Osteocyte (in vitro differentiated cells): ENCODE measurements around the gene RIC3. TPM values are rescaled to one million over a fixed set of nuclear protein-coding genes. Genes with fewer than 3 reads are reported as not detected.

ENCODE experiments used
- DNase-seq: peaks from one replicate; pipeline ENCODE4 v3.0.0; 2021; ENCODE audit warnings: mixed read lengths; ENCODE audit not compliant: unreplicated experiment; ENCODE audit errors: extremely low spot score
- H3K27ac Mint-ChIP-seq: one replicate; pipeline ENCODE4 v1.8.0; 2021; ENCODE audit warnings: mild to moderate bottlenecking, mixed read lengths; ENCODE audit not compliant: unreplicated experiment
- H3K27me3 Mint-ChIP-seq: one replicate; pipeline ENCODE4 v1.8.0; 2021; ENCODE audit warnings: mixed read lengths; ENCODE audit not compliant: unreplicated experiment
- H3K36me3 Mint-ChIP-seq: one replicate; pipeline ENCODE4 v1.8.0; 2021; ENCODE audit warnings: mixed read lengths; ENCODE audit not compliant: unreplicated experiment
- H3K4me1 Mint-ChIP-seq: one replicate; pipeline ENCODE4 v1.8.0; 2021; ENCODE audit warnings: mixed read lengths; ENCODE audit not compliant: unreplicated experiment
- H3K4me3 Mint-ChIP-seq: one replicate; pipeline ENCODE4 v1.8.0; 2021; ENCODE audit warnings: mild to moderate bottlenecking, moderate library complexity, mixed read lengths; ENCODE audit not compliant: unreplicated experiment
- H3K9me3 Mint-ChIP-seq: one replicate; pipeline ENCODE4 v1.8.0; 2021; ENCODE audit warnings: mixed read lengths; ENCODE audit not compliant: unreplicated experiment
- CTCF ChIP-seq: fragments of 200-600 bp; sonication (generic); IDR thresholded peaks from 2 replicates; pipeline ENCODE4 v1.5.0; 2021; ENCODE audit warnings: antibody characterized with exemption, mild to moderate bottlenecking, moderate library complexity
- total RNA-seq: library from RNA; stranded (reverse); gene quantifications from 2 replicates; pipeline ENCODE4 v1.2.1, GENCODE V29; 2021

Gene RIC3
- total RNA-seq, 1 donor from 2014 or later = not detected

DNA sequence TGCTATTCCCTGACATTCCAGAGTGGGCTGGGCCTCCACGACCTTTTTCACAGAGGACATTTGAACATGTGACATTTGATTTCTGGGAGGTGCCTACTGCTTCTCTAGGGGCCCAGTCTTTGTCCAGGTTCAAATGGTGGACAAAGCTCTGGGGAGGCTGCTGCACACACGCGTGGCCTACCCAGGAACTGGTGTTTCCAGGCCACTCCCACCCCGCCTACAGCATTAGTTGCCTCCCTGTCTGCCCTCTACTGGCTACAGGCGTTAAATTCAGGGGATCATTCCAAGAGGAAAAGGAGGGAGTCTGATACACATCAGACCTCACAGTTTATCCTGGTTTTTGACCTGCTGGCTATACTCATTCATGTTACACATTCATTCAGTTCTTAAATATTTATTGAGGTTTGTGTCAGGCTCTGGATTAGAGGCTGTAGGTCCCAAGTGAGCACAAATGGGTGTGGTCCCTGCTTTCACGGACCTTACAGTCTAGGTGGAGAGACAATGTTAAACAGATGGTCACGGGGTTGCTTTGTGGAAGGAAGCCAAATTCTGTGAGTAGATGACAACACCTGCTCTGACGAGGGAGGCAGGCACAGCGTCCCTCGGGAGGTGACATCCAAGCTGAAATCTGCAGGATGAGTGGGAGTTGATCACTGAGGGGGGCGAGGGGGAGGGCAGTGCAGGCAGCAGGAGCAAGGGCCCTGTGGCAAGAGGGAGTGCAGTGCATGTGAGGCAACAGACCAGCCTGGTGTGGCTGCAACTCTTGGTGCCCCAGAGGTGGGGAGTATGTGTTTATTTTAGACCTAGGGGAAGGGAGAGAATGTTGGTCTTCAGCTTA lies 76.0 kb downstream of the RIC3 start:
- peaks cover 4% of the 10 kb centered on the region for H3K4me1 Mint-ChIP-seq
- no peaks in the 10 kb centered on the region for H3K27me3 Mint-ChIP-seq
- H3K27ac Mint-ChIP-seq = no peak overlapping the region
- peaks cover 4% of the 10 kb centered on the region for H3K36me3 Mint-ChIP-seq
- TF ChIP-seq CTCF = peak; percentile 66
- no peak for DNase-seq
- no peaks in the 10 kb centered on the region for H3K9me3 Mint-ChIP-seq
- no peak overlapping the region for H3K4me3 Mint-ChIP-seq

DNA sequence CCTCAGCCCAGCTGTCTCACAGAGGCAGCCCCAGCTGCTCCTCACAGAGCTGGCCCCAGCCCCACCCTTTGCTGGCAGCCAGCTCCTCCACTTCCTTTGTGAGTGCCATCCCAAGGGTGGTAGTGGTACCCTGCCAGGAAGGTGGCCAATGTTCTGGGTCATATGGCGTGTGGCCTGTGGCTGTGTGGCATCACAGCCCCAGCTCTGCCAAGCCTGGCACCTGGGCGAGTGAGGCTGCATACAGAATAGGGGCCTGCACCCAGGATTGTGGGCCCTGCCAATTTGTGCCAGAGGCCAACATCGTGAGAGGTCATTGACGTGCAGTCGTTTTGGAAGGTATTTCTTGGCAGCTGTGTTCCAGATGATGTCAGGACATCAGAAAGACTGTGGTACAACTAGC lies 77.1 kb downstream of the RIC3 start:
- H3K27ac Mint-ChIP-seq = no peak overlapping the region

GRCh38 chr11:8090756-8091155 lies 78.1 kb downstream of the RIC3 start:
- H3K27ac Mint-ChIP-seq = no peak overlapping the region
- TF ChIP-seq CTCF = peak; percentile 66
- no peaks in the 10 kb centered on the region for H3K27me3 Mint-ChIP-seq
- no peaks in the 10 kb centered on the region for H3K9me3 Mint-ChIP-seq
- no peak for DNase-seq
- H3K4me1 Mint-ChIP-seq = peaks cover 4% of the 10 kb centered on the region
- no peak overlapping the region for H3K4me3 Mint-ChIP-seq
- peaks cover 4% of the 10 kb centered on the region for H3K36me3 Mint-ChIP-seq

More for the DNA sequence above, 77.1 kb downstream of the RIC3 start:
- peaks cover 4% of the 10 kb centered on the region for H3K4me1 Mint-ChIP-seq
- H3K36me3 Mint-ChIP-seq = peaks cover 4% of the 10 kb centered on the region
- H3K27me3 Mint-ChIP-seq = no peaks in the 10 kb centered on the region
- no peak overlapping the region for H3K4me3 Mint-ChIP-seq
- no peak for DNase-seq
- no peak for TF ChIP-seq CTCF
- H3K9me3 Mint-ChIP-seq = no peaks in the 10 kb centered on the region

GRCh38 chr11:8089791-8090510 lies 78.9 kb downstream of the RIC3 start:
- no peak for TF ChIP-seq CTCF

DNA sequence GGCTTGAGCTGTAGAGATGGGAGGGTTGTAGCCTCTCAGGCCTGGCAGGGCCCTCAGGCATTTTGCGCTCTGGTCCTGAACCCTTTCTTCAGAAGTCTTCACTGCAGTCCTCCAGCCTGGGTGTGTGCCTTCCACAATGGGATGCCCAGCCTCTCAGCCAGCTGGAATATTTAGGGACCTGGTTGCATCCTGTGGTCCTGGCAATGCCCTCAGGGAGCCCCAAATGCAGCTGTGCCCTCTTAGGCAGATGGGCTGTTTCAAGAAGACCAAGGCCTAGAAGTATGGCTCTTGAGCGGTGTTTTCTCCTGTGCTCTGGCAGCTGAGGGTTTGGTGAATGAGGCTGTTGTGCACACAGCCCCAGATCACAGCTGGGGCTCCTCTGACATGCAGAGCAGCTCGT lies 81.1 kb downstream of the RIC3 start:
- Mint-ChIP-seq H3K27me3 (no peaks in the 10 kb centered on the region), H3K27ac (no peak overlapping the region), H3K9me3 (no peaks in the 10 kb centered on the region), H3K4me3 (no peak overlapping the region), H3K36me3 (no peaks in the 10 kb centered on the region), H3K4me1 (peaks cover 6% of the 10 kb centered on the region)
- no peak for TF ChIP-seq CTCF
- no peak for DNase-seq

More at GRCh38 chr11:8089791-8090510, 78.9 kb downstream of the RIC3 start:
- no peaks in the 10 kb centered on the region for H3K27me3 Mint-ChIP-seq
- H3K36me3 Mint-ChIP-seq = peaks cover 4% of the 10 kb centered on the region
- H3K27ac Mint-ChIP-seq = no peak overlapping the region
- no peaks in the 10 kb centered on the region for H3K9me3 Mint-ChIP-seq
- H3K4me3 Mint-ChIP-seq = no peak overlapping the region
- H3K4me1 Mint-ChIP-seq = peaks cover 4% of the 10 kb centered on the region
- DNase-seq = no peak
